ENCODE data around the gene FAM181B.

DNA sequence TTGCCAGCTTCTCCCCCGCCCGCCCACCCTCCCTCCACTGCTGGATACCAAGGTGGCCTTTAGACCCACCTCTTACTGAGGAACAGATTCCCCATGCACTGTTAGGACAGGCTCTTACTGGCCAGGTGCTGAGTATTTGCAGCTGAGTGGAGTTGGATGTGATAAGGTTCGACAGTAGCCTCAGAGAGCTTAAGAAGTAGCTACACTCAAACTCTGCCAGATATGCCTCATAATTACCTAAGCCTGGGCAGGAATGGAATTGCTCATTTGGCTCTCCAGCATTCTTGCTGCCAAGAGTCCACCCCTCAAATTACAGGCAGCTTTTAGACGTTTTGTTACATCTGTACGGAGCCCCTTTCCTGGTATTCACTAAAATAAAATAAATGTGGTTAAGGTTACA is 9.6 kb downstream of the FAM181B start:
- no peak for TF ChIP-seq EP300 (IDR thresholded peaks at IDR 0.05)
- no peak for TF ChIP-seq POLR2A (IDR thresholded peaks at IDR 0.05)
- TF ChIP-seq, protein P1, sequence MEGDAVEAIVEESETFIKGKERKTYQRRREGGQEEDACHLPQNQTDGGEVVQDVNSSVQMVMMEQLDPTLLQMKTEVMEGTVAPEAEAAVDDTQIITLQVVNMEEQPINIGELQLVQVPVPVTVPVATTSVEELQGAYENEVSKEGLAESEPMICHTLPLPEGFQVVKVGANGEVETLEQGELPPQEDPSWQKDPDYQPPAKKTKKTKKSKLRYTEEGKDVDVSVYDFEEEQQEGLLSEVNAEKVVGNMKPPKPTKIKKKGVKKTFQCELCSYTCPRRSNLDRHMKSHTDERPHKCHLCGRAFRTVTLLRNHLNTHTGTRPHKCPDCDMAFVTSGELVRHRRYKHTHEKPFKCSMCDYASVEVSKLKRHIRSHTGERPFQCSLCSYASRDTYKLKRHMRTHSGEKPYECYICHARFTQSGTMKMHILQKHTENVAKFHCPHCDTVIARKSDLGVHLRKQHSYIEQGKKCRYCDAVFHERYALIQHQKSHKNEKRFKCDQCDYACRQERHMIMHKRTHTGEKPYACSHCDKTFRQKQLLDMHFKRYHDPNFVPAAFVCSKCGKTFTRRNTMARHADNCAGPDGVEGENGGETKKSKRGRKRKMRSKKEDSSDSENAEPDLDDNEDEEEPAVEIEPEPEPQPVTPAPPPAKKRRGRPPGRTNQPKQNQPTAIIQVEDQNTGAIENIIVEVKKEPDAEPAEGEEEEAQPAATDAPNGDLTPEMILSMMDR (IDR thresholded peaks at IDR 0.05): no peak

All from stomach (tissue), 4 donors.